GM19238 (cell line): ENCODE results near the gene CAMK2D.

Experiments used
- DNase-seq: peaks from one replicate; pipeline ENCODE4 v3.0.0; 2011; ENCODE audit warnings: low spot score; ENCODE audit not compliant: insufficient read length

The CAMK2D gene

GRCh38 chr4:113404167-113404571 is 357.4 kb downstream of the CAMK2D start:
- no peak for DNase-seq
